GM23248 (cell line): ENCODE results near the gene CERT1. TPM values are rescaled to one million over a fixed set of nuclear protein-coding genes. Genes with fewer than 3 reads are reported as not detected.

Experiments
- DNase-seq: peaks from one replicate; pipeline ENCODE4 v3.0.0-alpha.2; 2015
- H2AFZ ChIP-seq: fragments of 200-600 bp; sonication (generic); 2 replicates; pipeline ENCODE4 v1.6.1; 2016; ENCODE audit warnings: antibody characterized with exemption
- H3F3A ChIP-seq: fragments of 200-600 bp; sonication (generic); 2 replicates; pipeline ENCODE4 v1.6.1; 2016; ENCODE audit warnings: mild to moderate bottlenecking, antibody characterized with exemption, mixed run types; ENCODE audit not compliant: insufficient read depth
- H3K27ac ChIP-seq: fragments of 200-600 bp; sonication (generic); 2 replicates; pipeline ENCODE4 v1.5.1; 2016; ENCODE audit warnings: mild to moderate bottlenecking
- H3K27me3 ChIP-seq: fragments of 200-600 bp; sonication (generic); replicated peaks from 2 replicates; pipeline ENCODE4 v1.6.1; 2016; ENCODE audit warnings: mild to moderate bottlenecking; ENCODE audit not compliant: insufficient read depth
- H3K36me3 ChIP-seq: fragments of 200-600 bp; sonication (generic); 2 replicates; pipeline ENCODE4 v1.6.1; 2016; ENCODE audit warnings: low read depth, mild to moderate bottlenecking
- H3K4me1 ChIP-seq: fragments of 200-600 bp; sonication (generic); 2 replicates; pipeline ENCODE4 v1.6.1; 2016; ENCODE audit warnings: mild to moderate bottlenecking; ENCODE audit not compliant: insufficient read depth
- H3K4me2 ChIP-seq: fragments of 200-600 bp; sonication (generic); one replicate; pipeline ENCODE4 v1.6.1; 2016; ENCODE audit warnings: mild to moderate bottlenecking; ENCODE audit not compliant: unreplicated experiment
- H3K4me3 ChIP-seq: fragments of 200-600 bp; sonication (generic); 2 replicates; pipeline ENCODE4 v1.5.1; 2016; ENCODE audit warnings: mild to moderate bottlenecking
- H3K79me2 ChIP-seq: fragments of 200-600 bp; sonication (generic); 2 replicates; pipeline ENCODE4 v1.6.1; 2016; ENCODE audit warnings: mild to moderate bottlenecking; ENCODE audit not compliant: insufficient read depth
- H3K9ac ChIP-seq: fragments of 200-600 bp; sonication (generic); 2 replicates; pipeline ENCODE4 v1.6.1; 2016; ENCODE audit warnings: mild to moderate bottlenecking
- H3K9me2 ChIP-seq: fragments of 200-600 bp; sonication (generic); 2 replicates; pipeline ENCODE4 v1.6.1; 2016; ENCODE audit warnings: mixed run types, mild to moderate bottlenecking, moderate library complexity; ENCODE audit not compliant: insufficient read depth
- H3K9me3 ChIP-seq: fragments of 200-600 bp; sonication (generic); one replicate; pipeline ENCODE4 v1.6.1; 2017; ENCODE audit warnings: low read depth
- H4K20me1 ChIP-seq: fragments of 200-600 bp; sonication (generic); 2 replicates; pipeline ENCODE4 v1.6.0; 2016; ENCODE audit not compliant: insufficient read depth
- EZH2 ChIP-seq: fragments of 200-600 bp; sonication (generic); IDR thresholded peaks from 2 replicates; pipeline ENCODE4 v1.6.1; 2018; ENCODE audit warnings: antibody characterized with exemption, mild to moderate bottlenecking; ENCODE audit not compliant: insufficient read depth, poor library complexity, severe bottlenecking
- EZH2phosphoT487 ChIP-seq: fragments of 200-600 bp; sonication (generic); IDR thresholded peaks from 2 replicates; pipeline ENCODE4 v1.6.1; 2018; ENCODE audit warnings: antibody characterized with exemption, moderate library complexity, mild to moderate bottlenecking, low read depth; ENCODE audit not compliant: insufficient read depth
- WGBS, 2 experiments: methylation state at CpG; one replicate each; pipeline ENCODE4 v1.1.6; 2015 to 2017; ENCODE audit warnings: low lambda C conversion rate in 2 of 2, low coverage in 1 of 2; ENCODE audit errors: missing lambda C conversion rate in 2 of 2; 5-methylcytosine and 5-hydroxymethylcytosine counted together
- in situ Hi-C: fragments of 300-500 bp; cut with MboI; formaldehyde crosslinking; loops from 2 replicates; pipeline ENCODE4 v1.15.0; 2020
- polyA plus RNA-seq: library from polyadenylated mRNA; unstranded; fragments of >200 nt; fragmentation: Nextera tagmentation; extraction: Ambion mirVana; gene quantifications from 2 replicates; pipeline ENCODE4 v1.2.1, GENCODE V29; 2016
- total RNA-seq: library from RNA; depleted of rRNA; stranded (reverse); fragments of >200 nt; shearing (Covaris generic); gene quantifications from 2 replicates; pipeline ENCODE4 v1.2.3, GENCODE V29; 2014

The CERT1 gene
- total and polyA plus RNA-seq, 2 experiments from 2014 or later, result 15.2 to 17.3 TPM

GRCh38 chr5:75532190-75532589, 20.8 kb upstream of the CERT1 start:
- H3K36me3 ChIP-seq, result peaks cover 9% of the 10 kb centered on the region

GRCh38 chr5:75529185-75529584, 17.8 kb upstream of the CERT1 start:
- no peaks in the 10 kb centered on the region for H3K36me3 ChIP-seq
- no peak overlapping the region for H3K4me3 ChIP-seq
- H3K9me2 ChIP-seq, result no peaks in the 10 kb centered on the region
- no peaks in the 10 kb centered on the region for H4K20me1 ChIP-seq
- no peaks in the 10 kb centered on the region for H3K27me3 ChIP-seq
- H3K79me2 ChIP-seq, result peaks cover 93% of the 10 kb centered on the region
- no peak overlapping the region for H3K4me2 ChIP-seq
- peaks cover 6% of the 10 kb centered on the region for H3K9me3 ChIP-seq
- H3K9ac ChIP-seq, result no peak overlapping the region
- H2AFZ ChIP-seq, result no peak overlapping the region
- no peak overlapping the region for H3K27ac ChIP-seq
- TF ChIP-seq EZH2phosphoT487, result no peak
- in situ Hi-C loops, result no loop called here
- peaks cover 18% of the 10 kb centered on the region for H3F3A ChIP-seq
- DNase-seq, result no peak
- H3K4me1 ChIP-seq, result 0 out of 2 replicates have a peak, but pooled peaks cover 8% of the 10 kb centered on the region

More at GRCh38 chr5:75532190-75532589, 20.8 kb upstream of the CERT1 start:
- Histone ChIP-seq H3K79me2 (peaks cover 93% of the 10 kb centered on the region), H4K20me1 (no peaks in the 10 kb centered on the region), H3K9me2 (no peaks in the 10 kb centered on the region), H3F3A (peaks cover 35% of the 10 kb centered on the region), H3K27me3 (no peaks in the 10 kb centered on the region), H3K9me3 (peaks cover 6% of the 10 kb centered on the region), H3K4me3 (no peak overlapping the region), H3K4me2 (no peak overlapping the region), H2AFZ (no peak overlapping the region), H3K4me1 (peaks cover 13% of the 10 kb centered on the region; the same call in 1 of the 2 replicates), H3K9ac (no peak overlapping the region), H3K27ac (no peak overlapping the region)
- no peak for TF ChIP-seq EZH2
- TF ChIP-seq EZH2phosphoT487, result no peak
- WGBS, 2 experiments, result 95 to 100% methylated on average over 2 of the region's 2 CpGs
- in situ Hi-C loops, result no loop called here
- DNase-seq, result no peak

- H3K27me3 ChIP-seq, result no peaks in the 10 kb centered on the region
- no peak overlapping the region for H3K4me3 ChIP-seq
- H3K9me3 ChIP-seq, result no peaks in the 10 kb centered on the region
- no peaks in the 10 kb centered on the region for H4K20me1 ChIP-seq
- no peaks in the 10 kb centered on the region for H3F3A ChIP-seq
- H3K79me2 ChIP-seq, result peaks cover 99% of the 10 kb centered on the region
- peaks cover 15% of the 10 kb centered on the region for H3K4me1 ChIP-seq
- DNase-seq, result no peak
- H3K4me2 ChIP-seq, result no peak overlapping the region
- no peak overlapping the region for H3K9ac ChIP-seq
- TF ChIP-seq EZH2phosphoT487 (no peak), EZH2 (no peak)
- H3K9me2 ChIP-seq, result no peaks in the 10 kb centered on the region
- H3K36me3 ChIP-seq, result 0 out of 2 replicates have a peak, but pooled peaks cover 7% of the 10 kb centered on the region
- H2AFZ ChIP-seq, result no peak overlapping the region
- H3K27ac ChIP-seq, result no peak overlapping the region
- in situ Hi-C loops, result no loop called here
- WGBS, 2 experiments, result 77 to 87% methylated on average over 2 of the region's 2 CpGs
Observed at GRCh38 chr5:75526070-75526469, 14.6 kb upstream of the CERT1 start.

GRCh38 chr5:75525344-75525743, 13.9 kb upstream of the CERT1 start:
- in situ Hi-C loops, result no loop called here
- H3K4me1 ChIP-seq, result peaks cover 15% of the 10 kb centered on the region
- H3K9me2 ChIP-seq, result no peaks in the 10 kb centered on the region
- no peaks in the 10 kb centered on the region for H4K20me1 ChIP-seq
- H3K27ac ChIP-seq, result no peak overlapping the region
- H3K4me2 ChIP-seq, result no peak overlapping the region
- no peak overlapping the region for H2AFZ ChIP-seq
- no peak for DNase-seq
- no peaks in the 10 kb centered on the region for H3K27me3 ChIP-seq
- H3K36me3 ChIP-seq, result peaks cover 14% of the 10 kb centered on the region; the same call in 1 of the 2 replicates
- H3K79me2 ChIP-seq, result peaks cover 100% of the 10 kb centered on the region
- no peaks in the 10 kb centered on the region for H3F3A ChIP-seq
- no peak overlapping the region for H3K9ac ChIP-seq
- no peak overlapping the region for H3K4me3 ChIP-seq
- 100% methylated on average over 1 of the region's 1 CpG for WGBS, 2 experiments
- H3K9me3 ChIP-seq, result no peaks in the 10 kb centered on the region
- TF ChIP-seq EZH2phosphoT487 (no peak), EZH2 (no peak)

GRCh38 chr5:75524591-75524990, 13.2 kb upstream of the CERT1 start:
- peaks cover 15% of the 10 kb centered on the region for H3K4me1 ChIP-seq
- 100% methylated on average over 1 of the region's 1 CpG for WGBS, 2 experiments
- no peak overlapping the region for H2AFZ ChIP-seq
- no peak overlapping the region for H3K4me2 ChIP-seq
- no peaks in the 10 kb centered on the region for H3K9me2 ChIP-seq
- H3K36me3 ChIP-seq, result peaks cover 14% of the 10 kb centered on the region; the same call in 1 of the 2 replicates
- TF ChIP-seq EZH2phosphoT487 (no peak), EZH2 (no peak)
- H3K9ac ChIP-seq, result no peak overlapping the region
- no peaks in the 10 kb centered on the region for H3K9me3 ChIP-seq
- H3K79me2 ChIP-seq, result peaks cover 100% of the 10 kb centered on the region
- no peaks in the 10 kb centered on the region for H4K20me1 ChIP-seq
- no peaks in the 10 kb centered on the region for H3K27me3 ChIP-seq
- no peak for DNase-seq
- H3F3A ChIP-seq, result no peaks in the 10 kb centered on the region
- no peak overlapping the region for H3K4me3 ChIP-seq
- in situ Hi-C loops, result no loop called here
- no peak overlapping the region for H3K27ac ChIP-seq
